WTC11 (cell line): ENCODE data around the gene LRRFIP2. TPM values are rescaled to one million over a fixed set of nuclear protein-coding genes. Genes with fewer than 3 reads are reported as not detected.

ENCODE experiments used
- ATAC-seq: fragments of 200-7000 bp; cut with Tn5 transposase; 2 replicates; pipeline ENCODE4 v1.10.0; 2021; ENCODE audit warnings: mild to moderate bottlenecking, moderate library complexity
- CTCF ChIA-PET: fragments of 300-600 bp; sonication (Branson Sonifier 250); formaldehyde crosslinking; loops from one replicate; lab custom pipeline; 2021; ENCODE audit warnings: antibody characterized with exemption; lab: Charles Lee
- POLR2A ChIA-PET: fragments of 350-600 bp; sonication (Branson Sonifier 250); formaldehyde crosslinking; loops from one replicate; lab custom pipeline; 2021; ENCODE audit warnings: antibody characterized with exemption; lab: Charles Lee
- DNase-seq: peaks from one replicate; pipeline ENCODE4 v3.0.0; 2021; ENCODE audit warnings: low spot score
- H3K27ac Mint-ChIP-seq: 2 replicates; pipeline ENCODE4 v1.8.0; 2021; ENCODE audit warnings: mixed read lengths
- H3K27me3 Mint-ChIP-seq: 2 replicates; pipeline ENCODE4 v1.8.0; 2021; ENCODE audit warnings: low read depth, mild to moderate bottlenecking, moderate library complexity, mixed read lengths
- H3K36me3 Mint-ChIP-seq: 2 replicates; pipeline ENCODE4 v1.8.0; 2021; ENCODE audit warnings: mixed read lengths
- H3K4me1 Mint-ChIP-seq: 2 replicates; pipeline ENCODE4 v1.8.0; 2022; ENCODE audit warnings: mixed read lengths
- H3K4me3 Mint-ChIP-seq: 2 replicates; pipeline ENCODE4 v1.8.0; 2021; ENCODE audit warnings: mild to moderate bottlenecking, moderate library complexity, mixed read lengths
- H3K9me3 Mint-ChIP-seq: 2 replicates; pipeline ENCODE4 v1.8.0; 2021; ENCODE audit warnings: mixed read lengths
- CBFB ChIP-seq: sonication (generic); formaldehyde crosslinking; IDR thresholded peaks from 2 replicates; pipeline ENCODE4 v1.8.1; 2022; ENCODE audit warnings: mild to moderate bottlenecking, low read depth, missing genetic modification reagents
- CREB1 ChIP-seq: sonication (generic); formaldehyde crosslinking; IDR thresholded peaks from 2 replicates; pipeline ENCODE4 v1.8.0; 2023; ENCODE audit warnings: mild to moderate bottlenecking, missing genetic modification reagents
- CREM ChIP-seq: sonication (generic); formaldehyde crosslinking; IDR thresholded peaks from 2 replicates; pipeline ENCODE4 v1.8.1; 2022; ENCODE audit warnings: mild to moderate bottlenecking, missing genetic modification reagents, moderate library complexity
- E2F1 ChIP-seq: sonication (generic); formaldehyde crosslinking; IDR thresholded peaks from 2 replicates; pipeline ENCODE4 v1.8.0; 2022; ENCODE audit warnings: mild to moderate bottlenecking, missing genetic modification reagents
- E2F5 ChIP-seq: sonication (generic); formaldehyde crosslinking; IDR thresholded peaks from 2 replicates; pipeline ENCODE4 v1.8.1; 2022; ENCODE audit warnings: mild to moderate bottlenecking, moderate library complexity, missing genetic modification reagents
- ETV6 ChIP-seq: sonication (generic); formaldehyde crosslinking; IDR thresholded peaks from 2 replicates; pipeline ENCODE4 v1.8.1; 2022; ENCODE audit warnings: mild to moderate bottlenecking, missing genetic modification reagents
- JUN ChIP-seq: sonication (generic); formaldehyde crosslinking; IDR thresholded peaks from 2 replicates; pipeline ENCODE4 v1.8.0; 2023; ENCODE audit warnings: mild to moderate bottlenecking, missing genetic modification reagents
- KAT7 ChIP-seq: sonication (generic); formaldehyde crosslinking; IDR thresholded peaks from 2 replicates; pipeline ENCODE4 v1.8.1; 2023; ENCODE audit warnings: missing genetic modification reagents, mild to moderate bottlenecking, borderline replicate concordance
- PRDM15 ChIP-seq: sonication (generic); formaldehyde crosslinking; IDR thresholded peaks from 2 replicates; pipeline ENCODE4 v1.8.0; 2022; ENCODE audit warnings: missing genetic modification reagents
- PRRX2 ChIP-seq: fragments of 250-450 bp; sonication (Bioruptor Pico); IDR thresholded peaks from 2 replicates; pipeline ENCODE4 v1.8.0; 2021; ENCODE audit warnings: mild to moderate bottlenecking
- RELA ChIP-seq: sonication (generic); formaldehyde crosslinking; IDR thresholded peaks from 2 replicates; pipeline ENCODE4 v1.8.1; 2022; ENCODE audit warnings: missing genetic modification reagents, mild to moderate bottlenecking, borderline replicate concordance
- SOX15 ChIP-seq: fragments of 250-450 bp; sonication (Bioruptor Pico); IDR thresholded peaks from 2 replicates; pipeline ENCODE4 v1.9.0; 2021; ENCODE audit warnings: mild to moderate bottlenecking
- STAT6 ChIP-seq: sonication (generic); formaldehyde crosslinking; conservative IDR thresholded peaks from 2 replicates; pipeline ENCODE4 v1.8.1; 2023; ENCODE audit warnings: mild to moderate bottlenecking, low read depth, missing genetic modification reagents, moderate library complexity
- TP53 ChIP-seq: sonication (generic); formaldehyde crosslinking; IDR thresholded peaks from 2 replicates; pipeline ENCODE4 v1.8.1; 2023; ENCODE audit warnings: mild to moderate bottlenecking, missing genetic modification reagents
- ZNF121 ChIP-seq: sonication (generic); formaldehyde crosslinking; IDR thresholded peaks from 2 replicates; pipeline ENCODE4 v1.8.0; 2023; ENCODE audit warnings: missing genetic modification reagents
- ZNF219 ChIP-seq: sonication (generic); formaldehyde crosslinking; IDR thresholded peaks from 2 replicates; pipeline ENCODE4 v1.8.0; 2023; ENCODE audit warnings: missing genetic modification reagents, mild to moderate bottlenecking, borderline replicate concordance
- ZNF423 ChIP-seq: fragments of 250-450 bp; sonication (Bioruptor Pico); IDR thresholded peaks from 2 replicates; pipeline ENCODE4 v2.1.2; 2022; ENCODE audit warnings: mild to moderate bottlenecking, moderate library complexity
- ZNF425 ChIP-seq: fragments of 250-450 bp; sonication (Bioruptor Pico); conservative IDR thresholded peaks from 2 replicates; pipeline ENCODE4 v1.9.0; 2021; ENCODE audit warnings: mild to moderate bottlenecking
- total RNA-seq: library from RNA; stranded (reverse); gene quantifications from 3 replicates; pipeline ENCODE4 v1.2.3, GENCODE V29; 2021

LRRFIP2 gene
- total RNA-seq, 1 experiment from 2014 or later: 23.7 TPM

- TF ChIP-seq STAT6 (CRISPR knock-in tag): no peak
- TF ChIP-seq E2F1: no peak
- no peak for TF ChIP-seq ZNF121
- TF ChIP-seq ZNF219: no peak
- no peak for TF ChIP-seq SOX15
Measured at GRCh38 chr3:37162501-37163245, 11.7 kb downstream of the LRRFIP2 start (continued).

GRCh38 chr3:37161351-37161750 lies 13.0 kb downstream of the LRRFIP2 start:
- H3K4me3 Mint-ChIP-seq: no peak overlapping the region
- H3K27ac Mint-ChIP-seq: no peak overlapping the region
- peaks cover 22% of the 10 kb centered on the region for H3K4me1 Mint-ChIP-seq
- H3K27me3 Mint-ChIP-seq: no peaks in the 10 kb centered on the region
- ChIA-PET CTCF (interaction anchor here (0.5 kb wide), 1 partner anchor 60 kb away, joined by 3 read pairs; no protein-coding TSS in a partner anchor), POLR2A (no interaction called here)
- DNase-seq (no peak), ATAC-seq (no peak)
- no peak for TF ChIP-seq CREB1 (CRISPR knock-in tag)
- TF ChIP-seq ZNF423 (CRISPR knock-in tag): no peak
- no peak for TF ChIP-seq E2F5
- TF ChIP-seq KAT7 (CRISPR knock-in tag): no peak
- H3K9me3 Mint-ChIP-seq: no peaks in the 10 kb centered on the region
- no peaks in the 10 kb centered on the region for H3K36me3 Mint-ChIP-seq

GRCh38 chr3:37155782-37156181 lies 18.6 kb downstream of the LRRFIP2 start:
- Mint-ChIP-seq H3K36me3 (no peaks in the 10 kb centered on the region), H3K9me3 (no peaks in the 10 kb centered on the region), H3K4me1 (peaks cover 4% of the 10 kb centered on the region), H3K27ac (no peak overlapping the region), H3K27me3 (no peaks in the 10 kb centered on the region), H3K4me3 (no peak overlapping the region)
- CTCF ChIA-PET: no interaction called here
- ATAC-seq (no peak), DNase-seq (no peak)
- TF ChIP-seq ZNF121: no peak
- no peak for TF ChIP-seq CREM (CRISPR knock-in tag)
- TF ChIP-seq PRRX2 (CRISPR knock-in tag): no peak
- POLR2A ChIA-PET: interaction anchor here (0.6 kb wide), 1 partner anchor 24 kb away, joined by 4 read pairs; no protein-coding TSS in a partner anchor

- Mint-ChIP-seq H3K4me1 (no peaks in the 10 kb centered on the region), H3K27me3 (no peaks in the 10 kb centered on the region), H3K9me3 (no peaks in the 10 kb centered on the region), H3K27ac (no peak overlapping the region), H3K4me3 (no peak overlapping the region), H3K36me3 (no peaks in the 10 kb centered on the region)
- ATAC-seq (no peak), DNase-seq (no peak)
- CTCF ChIA-PET: no interaction called here
- POLR2A ChIA-PET: no interaction called here
- no peak for TF ChIP-seq JUN (CRISPR knock-in tag)
- no peak for TF ChIP-seq PRDM15 (CRISPR knock-in tag)
- no peak for TF ChIP-seq CREM (CRISPR knock-in tag)
- TF ChIP-seq E2F5: no peak
- TF ChIP-seq ETV6 (CRISPR knock-in tag): no peak
- no peak for TF ChIP-seq TP53 (CRISPR knock-in tag)
- TF ChIP-seq ZNF425 (CRISPR knock-in tag): no peak
- TF ChIP-seq CBFB (CRISPR knock-in tag): no peak
- TF ChIP-seq RELA (CRISPR knock-in tag): no peak
Measured at GRCh38 chr3:37154668-37155314, 19.6 kb downstream of the LRRFIP2 start.
